Keratinocyte (primary cell): ENCODE results near the gene BLOC1S4. TPM values are rescaled to one million over a fixed set of nuclear protein-coding genes. Genes with fewer than 3 reads are reported as not detected.
A peak's percentile ranks its signal among the peaks of the same experiment; 100 is the strongest.

Source experiments
- DNase-seq: peaks from one replicate; pipeline ENCODE4 v3.0.0-alpha.2; 2011; ENCODE audit warnings: low read depth, missing footprints, low spot score
- FAIRE-seq: peaks from 2 replicates; lab custom pipeline; 2011; peaks lifted over from hg19 to GRCh38; lab: Jason Lieb, UNC
- H2AFZ ChIP-seq: 2 replicates; pipeline ENCODE4 v1.6.0; 2012; ENCODE audit warnings: low read length, control low read depth, inconsistent platforms; ENCODE audit not compliant: control insufficient read depth
- H3K27ac ChIP-seq: 2 replicates; pipeline ENCODE4 v1.5.1; 2011; ENCODE audit warnings: low read length; ENCODE audit not compliant: control insufficient read depth, insufficient read depth
- H3K27me3 ChIP-seq: 3 replicates; pipeline ENCODE4 v1.6.0; 2011; ENCODE audit warnings: low read length; ENCODE audit not compliant: control insufficient read depth, insufficient read depth; ENCODE audit errors: extremely low read depth
- H3K36me3 ChIP-seq, 2 experiments: 2 replicates in 1 of 2; 3 replicates in 1 of 2; pipeline ENCODE4 v1.5.1; 2011; ENCODE audit warnings: low read length in 2 of 2, mild to moderate bottlenecking in 1 of 2; ENCODE audit not compliant: control insufficient read depth in 2 of 2, insufficient read depth in 2 of 2; ENCODE audit errors: extremely low read depth in 1 of 2
- H3K4me1 ChIP-seq: 3 replicates; pipeline ENCODE4 v1.5.1; 2011; ENCODE audit warnings: low read length; ENCODE audit not compliant: control insufficient read depth, insufficient read depth; ENCODE audit errors: extremely low read depth
- H3K4me2 ChIP-seq: 3 replicates; pipeline ENCODE4 v1.6.0; 2011; ENCODE audit warnings: low read depth, low read length; ENCODE audit not compliant: control insufficient read depth, insufficient read depth; ENCODE audit errors: extremely low read depth
- H3K4me3 ChIP-seq, 3 experiments: fragments of 200-600 bp in 1 of 3; sonication (generic) in 1 of 3; 2 replicates in 2 of 3; 3 replicates in 1 of 3; pipeline ENCODE4 v1.5.1; 2011 to 2016; ENCODE audit warnings: low read length in 3 of 3, mild to moderate bottlenecking in 3 of 3, control low read depth in 2 of 3, inconsistent platforms in 1 of 3, low read depth in 1 of 3, mixed read lengths in 1 of 3, mixed run types in 1 of 3, moderate library complexity in 1 of 3; ENCODE audit not compliant: control insufficient read depth in 2 of 3, insufficient read depth in 2 of 3; ENCODE audit errors: extremely low read depth in 1 of 3
- H3K79me2 ChIP-seq: 2 replicates; pipeline ENCODE4 v1.6.0; 2012; ENCODE audit warnings: low read length; ENCODE audit not compliant: control insufficient read depth, insufficient read depth
- H3K9ac ChIP-seq: 3 replicates; pipeline ENCODE4 v1.6.0; 2011; ENCODE audit warnings: low read length; ENCODE audit not compliant: control insufficient read depth, insufficient read depth; ENCODE audit errors: extremely low read depth
- H3K9me1 ChIP-seq: 3 replicates; pipeline ENCODE4 v1.6.0; 2011; ENCODE audit warnings: low read length; ENCODE audit not compliant: control insufficient read depth, insufficient read depth; ENCODE audit errors: extremely low read depth
- H3K9me3 ChIP-seq: 2 replicates; pipeline ENCODE4 v1.5.1; 2012; ENCODE audit warnings: low read depth, low read length; ENCODE audit not compliant: control insufficient read depth
- H4K20me1 ChIP-seq: 3 replicates; pipeline ENCODE4 v1.6.0; 2011; ENCODE audit warnings: low read length; ENCODE audit not compliant: control insufficient read depth, insufficient read depth; ENCODE audit errors: extremely low read depth
- EZH2 ChIP-seq: IDR thresholded peaks from one replicate; pipeline ENCODE4 v1.6.1; 2012; ENCODE audit warnings: inconsistent platforms, mild to moderate bottlenecking, low read length, moderate library complexity
- dilution Hi-C: fragments of 300-500 bp; cut with MboI; formaldehyde crosslinking; loops from one replicate; pipeline ENCODE4 v1.7.0; 2020; ENCODE audit warnings: low sequenced_read_pairs; ENCODE audit not compliant: extremely low pct_ligation_motif_present
- polyA plus RNA-seq, 5 experiments: library from polyadenylated mRNA; depleted of rRNA in 3 of 5; stranded (reverse) in 3 of 5; stranded (forward) in 1 of 5; unstranded in 1 of 5; fragments of >200 nt; gene quantifications; 1 replicate in 1 of 5; 2 replicates in 3 of 5; 3 replicates in 1 of 5; pipeline versions ENCODE4 v1.2.1 to v1.2.3, GENCODE V29; 2011 to 2012; ENCODE audit warnings: missing spikeins in 2 of 5, low read depth in 1 of 5, low replicate concordance in 1 of 5
- TF ChIP-seq, protein P1 (sequence below), 3 experiments: IDR thresholded peaks in 1 of 3; conservative IDR thresholded peaks in 1 of 3; optimal IDR thresholded peaks in 1 of 3; 2 replicates in 2 of 3; 3 replicates in 1 of 3; pipeline versions ENCODE3 to v1.5.1; 2011; ENCODE audit warnings: low read length in 3 of 3, mild to moderate bottlenecking in 3 of 3, moderate library complexity in 2 of 3, control low read depth in 1 of 3, inconsistent platforms in 1 of 3; ENCODE audit not compliant: insufficient read depth in 2 of 3; ENCODE audit errors: extremely low read depth in 1 of 3

BLOC1S4 gene
- polyA plus RNA-seq, 1 donor (not counting 4 experiments of a cell fraction or from before 2014, with no cell fraction given) = 11.7 TPM

DNA sequence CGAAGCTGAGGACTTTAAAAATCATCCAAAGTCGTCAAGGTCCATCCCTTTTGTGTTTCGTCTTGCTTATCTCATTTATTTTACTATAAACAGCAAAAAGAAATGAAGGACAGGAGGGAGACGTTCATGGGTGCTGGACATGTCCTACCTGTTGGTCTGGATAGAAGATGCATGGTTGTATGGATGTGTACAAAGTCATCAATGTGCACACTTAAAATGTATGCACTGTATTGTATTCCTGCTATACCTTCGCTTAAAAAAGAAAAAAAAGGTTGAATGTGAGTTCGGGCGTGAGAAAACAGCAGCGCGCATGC is 313 bp upstream of the BLOC1S4 start:
- Histone ChIP-seq H3K27ac (peak overlapping the region; percentile 67), H3K4me1 (peaks cover 15% of the 10 kb centered on the region), H3K9ac (peak overlapping the region; percentile 82), H3K79me2 (peaks cover 22% of the 10 kb centered on the region), H3K4me3 (peak overlapping the region; percentile 84 to 93 (median 91)), H3K27me3 (no peaks in the 10 kb centered on the region), H3K4me2 (peak overlapping the region; percentile 68), H3K9me3 (no peaks in the 10 kb centered on the region), H4K20me1 (no peaks in the 10 kb centered on the region), H3K36me3 (no peaks in the 10 kb centered on the region), H2AFZ (peak overlapping the region; percentile 97), H3K9me1 (no peaks in the 10 kb centered on the region)
- TF ChIP-seq, protein P1, sequence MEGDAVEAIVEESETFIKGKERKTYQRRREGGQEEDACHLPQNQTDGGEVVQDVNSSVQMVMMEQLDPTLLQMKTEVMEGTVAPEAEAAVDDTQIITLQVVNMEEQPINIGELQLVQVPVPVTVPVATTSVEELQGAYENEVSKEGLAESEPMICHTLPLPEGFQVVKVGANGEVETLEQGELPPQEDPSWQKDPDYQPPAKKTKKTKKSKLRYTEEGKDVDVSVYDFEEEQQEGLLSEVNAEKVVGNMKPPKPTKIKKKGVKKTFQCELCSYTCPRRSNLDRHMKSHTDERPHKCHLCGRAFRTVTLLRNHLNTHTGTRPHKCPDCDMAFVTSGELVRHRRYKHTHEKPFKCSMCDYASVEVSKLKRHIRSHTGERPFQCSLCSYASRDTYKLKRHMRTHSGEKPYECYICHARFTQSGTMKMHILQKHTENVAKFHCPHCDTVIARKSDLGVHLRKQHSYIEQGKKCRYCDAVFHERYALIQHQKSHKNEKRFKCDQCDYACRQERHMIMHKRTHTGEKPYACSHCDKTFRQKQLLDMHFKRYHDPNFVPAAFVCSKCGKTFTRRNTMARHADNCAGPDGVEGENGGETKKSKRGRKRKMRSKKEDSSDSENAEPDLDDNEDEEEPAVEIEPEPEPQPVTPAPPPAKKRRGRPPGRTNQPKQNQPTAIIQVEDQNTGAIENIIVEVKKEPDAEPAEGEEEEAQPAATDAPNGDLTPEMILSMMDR (optimal IDR thresholded peaks at IDR 0.05 in 1 of 3, IDR thresholded peaks at IDR 0.05 in 1 of 3, conservative IDR thresholded peaks at IDR 0.05 in 1 of 3; ENCODE audit: extremely low read depth in 1 of 3, insufficient read depth in 2 of 3, low read length in 3 of 3) = no peak
- TF ChIP-seq EZH2 = no peak
- no peak for FAIRE-seq
- dilution Hi-C loops = no loop called here
- no peak for DNase-seq

DNA sequence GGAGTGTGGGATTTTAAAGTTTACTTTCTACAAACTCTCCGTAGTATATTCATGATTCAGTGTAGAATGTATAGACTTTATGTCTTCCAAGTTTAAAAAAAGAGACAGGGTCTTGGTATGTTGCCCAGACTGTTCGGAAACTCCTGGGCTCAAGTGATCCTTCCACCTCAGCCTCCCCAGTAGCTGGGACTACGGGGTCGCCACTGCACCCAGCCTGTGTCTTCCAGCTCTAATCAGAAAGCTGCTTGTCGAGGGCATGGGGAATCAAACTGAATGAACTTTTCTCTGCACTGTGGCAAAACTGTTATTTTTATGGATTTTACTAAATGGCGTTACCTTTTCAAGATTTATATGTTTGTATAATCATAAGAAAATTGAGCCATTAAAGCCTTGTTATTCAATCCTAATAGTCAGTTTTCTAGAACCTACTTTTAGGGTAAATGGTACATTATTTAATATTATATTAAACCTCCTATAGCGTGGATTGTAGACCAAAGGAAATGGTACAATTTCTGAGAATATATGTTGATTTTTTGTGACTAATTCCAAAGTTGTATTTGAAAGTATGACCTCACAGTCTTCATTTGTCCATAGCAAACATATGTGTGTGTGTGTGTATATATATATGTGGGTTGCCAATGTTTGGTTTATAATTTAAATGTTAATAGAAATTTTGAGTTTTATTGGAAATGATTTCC is 1.1 kb downstream of the BLOC1S4 start:
- peaks cover 22% of the 10 kb centered on the region for H3K79me2 ChIP-seq
- no peaks in the 10 kb centered on the region for H3K9me1 ChIP-seq
- H3K9me3 ChIP-seq = no peaks in the 10 kb centered on the region
- no peaks in the 10 kb centered on the region for H4K20me1 ChIP-seq
- no peak overlapping the region for H2AFZ ChIP-seq
- H3K36me3 ChIP-seq = no peaks in the 10 kb centered on the region
- peak overlapping the region; percentile 82 for H3K9ac ChIP-seq
- H3K27me3 ChIP-seq = no peaks in the 10 kb centered on the region
- peak overlapping the region; percentile 67 for H3K27ac ChIP-seq
- TF ChIP-seq EZH2 = no peak
- TF ChIP-seq, protein P1 (optimal IDR thresholded peaks at IDR 0.05 in 1 of 3, IDR thresholded peaks at IDR 0.05 in 1 of 3, conservative IDR thresholded peaks at IDR 0.05 in 1 of 3; ENCODE audit: extremely low read depth in 1 of 3, insufficient read depth in 2 of 3, low read length in 3 of 3) = no peak
- dilution Hi-C loops = no loop called here
- peaks cover 13% of the 10 kb centered on the region for H3K4me1 ChIP-seq
- peak overlapping the region; percentile 84 to 93 (median 91) for H3K4me3 ChIP-seq
- FAIRE-seq (no peak), DNase-seq (no peak)
- peak overlapping the region; percentile 82 for H3K4me2 ChIP-seq
